Lung (tissue), 12 donors: ENCODE measurements around the gene ZGLP1. TPM values are rescaled to one million over a fixed set of nuclear protein-coding genes. Genes with fewer than 3 reads are reported as not detected.

ENCODE experiments used
- ATAC-seq: fragments of 200-7000 bp; cut with Tn5 transposase; one replicate; pipeline ENCODE4 v1.9.1; 2020; ENCODE audit warnings: moderate number of reproducible peaks; ENCODE audit not compliant: insufficient read depth, low FRiP score
- DNase-seq, 3 donors: peaks; one replicate each; pipeline ENCODE4 v3.0.0-alpha.2; 2013 to 2017
- H3K27ac ChIP-seq, 2 donors: one replicate each; pipeline ENCODE4 v1.5.1; 2013; ENCODE audit warnings: mild to moderate bottlenecking in 2 of 2, moderate library complexity in 2 of 2, control low read depth in 1 of 2, inconsistent platforms in 1 of 2, low read depth in 1 of 2, low read length in 1 of 2
- H3K27me3 ChIP-seq, 3 donors: one replicate each; pipeline ENCODE4 v1.5.1; 2013; ENCODE audit warnings: low read length in 2 of 3; ENCODE audit not compliant: control insufficient read depth in 3 of 3, insufficient read depth in 3 of 3
- H3K36me3 ChIP-seq, 4 donors: one replicate each; pipeline ENCODE4 v1.5.1; 2013; ENCODE audit warnings: low read length in 4 of 4, mild to moderate bottlenecking in 1 of 4, moderate library complexity in 1 of 4; ENCODE audit not compliant: control insufficient read depth in 4 of 4, insufficient read depth in 4 of 4
- H3K4me1 ChIP-seq, 5 donors: one replicate each; pipeline ENCODE4 v1.5.1; 2013; ENCODE audit warnings: low read length in 5 of 5, mild to moderate bottlenecking in 2 of 5, moderate library complexity in 1 of 5; ENCODE audit not compliant: control insufficient read depth in 5 of 5, insufficient read depth in 5 of 5
- H3K4me3 ChIP-seq: one replicate; pipeline ENCODE4 v1.5.1; 2013; ENCODE audit warnings: mild to moderate bottlenecking, control low read depth, moderate library complexity
- H3K9ac ChIP-seq, 2 donors: one replicate each; pipeline ENCODE4 v1.5.1; 2013; ENCODE audit warnings: low read length in 2 of 2, control low read depth in 1 of 2; ENCODE audit not compliant: insufficient read depth in 1 of 2
- H3K9me3 ChIP-seq, 4 donors: one replicate each; pipeline ENCODE4 v1.5.1; 2013; ENCODE audit warnings: low read length in 3 of 4, mild to moderate bottlenecking in 1 of 4, moderate library complexity in 1 of 4; ENCODE audit not compliant: control insufficient read depth in 4 of 4, insufficient read depth in 3 of 4
- CTCF ChIP-seq: IDR thresholded peaks from 2 replicates; pipeline ENCODE4 v1.5.1; 2012; ENCODE audit warnings: mild to moderate bottlenecking; ENCODE audit errors: control extremely low read depth, extremely low read depth
- WGBS, 2 donors: extraction: QIAGEN DNeasy Blood & Tissue Kit; methylation state at CpG; one replicate each; pipeline ENCODE4 v1.1.7; 2013; 5-methylcytosine and 5-hydroxymethylcytosine counted together
- polyA plus RNA-seq, 2 donors: library from polyadenylated mRNA; stranded (reverse); fragments of 200-250 nt; gene quantifications; one replicate each; pipeline ENCODE4 v1.2.1, GENCODE V29; 2013
- total RNA-seq, 2 donors: library from RNA; depleted of rRNA in 1 of 2; stranded (reverse); fragments of >200 nt in 1 of 2; gene quantifications; one replicate each; pipeline ENCODE4 v1.2.1, GENCODE V29; 2014 to 2021
- donor health status: control.
- donor health status: control.
- donor health status: Bipolar disorder and iron deficiency.
- donor health status: healthy.
- donor health status: DM: yes; HTN: yes; CAD: no.

The ZGLP1 gene
- total and polyA plus RNA-seq, 4 donors = 3.0 to 6.7 (median 4.4) TPM

DNA sequence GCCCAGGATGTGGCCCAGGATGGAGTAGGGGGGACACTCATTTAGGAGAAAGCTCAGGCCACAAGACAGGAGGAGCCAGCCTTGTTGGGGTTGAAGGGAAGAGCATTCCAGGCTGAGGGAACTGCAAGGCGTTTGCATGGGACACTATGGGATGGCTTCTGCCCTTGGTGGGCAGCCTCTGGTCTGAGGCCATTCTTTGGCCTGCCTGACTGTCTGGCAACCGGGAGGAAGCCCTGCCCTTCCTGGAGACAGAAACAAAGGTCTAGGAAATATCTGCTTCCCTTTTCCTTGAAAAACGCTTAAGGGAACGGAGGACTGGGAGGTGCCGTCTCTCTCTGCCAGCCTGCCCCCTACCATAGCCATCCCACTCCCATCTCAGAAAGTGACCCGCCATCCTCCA, 41.5 kb downstream of the ZGLP1 start:
- ATAC-seq (no peak), DNase-seq (no peak)
- H3K4me3 ChIP-seq = no peak overlapping the region
- H3K9me3 ChIP-seq = no peaks in the 10 kb centered on the region
- TF ChIP-seq CTCF = no peak
- 38 to 50% methylated on average over 6 of the region's 6 CpGs for WGBS, 2 donors
- no peaks in the 10 kb centered on the region for H3K36me3 ChIP-seq
- H3K4me1 ChIP-seq = peaks cover 0 to 16% (median 1%) of the 10 kb centered on the region in 5 donors
- peaks cover 0 to 8% (median 0%) of the 10 kb centered on the region in 3 donors for H3K27me3 ChIP-seq
- no peak overlapping the region for H3K9ac ChIP-seq
- H3K27ac ChIP-seq = peak overlapping the region; percentile 49 to 82

DNA sequence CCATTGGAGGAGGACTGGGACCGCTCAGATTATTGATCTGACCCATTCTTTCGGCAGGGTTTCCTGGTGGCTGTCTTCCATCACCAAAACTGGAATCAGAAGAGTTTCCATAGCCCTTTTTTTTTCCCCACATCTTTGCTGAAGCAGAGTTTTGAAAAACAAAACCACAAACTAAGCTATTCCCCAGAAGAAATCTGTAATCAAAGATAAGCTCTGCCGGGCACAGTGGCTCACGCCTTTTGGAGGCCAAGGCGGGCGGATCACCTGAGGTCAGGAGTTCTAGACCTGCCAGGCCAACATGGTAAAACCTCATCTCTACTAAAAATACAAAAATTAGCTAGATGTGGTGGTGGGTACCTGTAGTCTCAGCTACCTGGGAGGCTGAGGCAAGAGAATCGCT, 42.9 kb downstream of the ZGLP1 start:
- Histone ChIP-seq H3K27ac (peak overlapping the region in 1 of 2 donors; percentile 30), H3K4me1 (peaks cover 0 to 16% (median 0%) of the 10 kb centered on the region in 5 donors), H3K9ac (no peak overlapping the region), H3K4me3 (no peak overlapping the region), H3K9me3 (no peaks in the 10 kb centered on the region), H3K27me3 (peaks cover 0 to 8% (median 0%) of the 10 kb centered on the region in 3 donors), H3K36me3 (no peaks in the 10 kb centered on the region)
- ATAC-seq (no peak), DNase-seq (no peak)
- 82 to 83% methylated on average over 7 of the region's 7 CpGs for WGBS, 2 donors
- no peak for TF ChIP-seq CTCF

DNA sequence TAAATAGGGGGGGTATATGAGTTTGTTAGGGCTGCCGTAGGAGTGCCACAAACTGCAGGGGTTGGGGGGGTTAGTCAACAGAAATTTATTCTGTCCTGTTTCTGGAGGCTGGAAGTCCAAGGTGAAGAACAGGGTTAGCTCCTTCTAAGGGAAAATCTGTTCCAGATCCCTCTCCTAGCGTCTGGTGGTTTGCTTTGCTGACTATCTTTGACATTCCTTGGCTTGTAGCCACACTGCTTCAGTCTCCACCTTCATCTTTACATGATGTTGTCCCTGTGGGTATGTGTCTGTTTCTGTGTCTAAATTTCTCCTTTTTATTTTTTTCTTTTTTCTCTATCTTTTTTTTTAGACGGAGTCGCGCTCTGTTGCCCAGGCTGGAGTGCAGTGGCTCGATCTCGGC, 46.8 kb downstream of the ZGLP1 start:
- no peak overlapping the region for H3K4me3 ChIP-seq
- DNase-seq = no peak
- no peak for ATAC-seq
- no peak overlapping the region for H3K9ac ChIP-seq
- no peaks in the 10 kb centered on the region for H3K9me3 ChIP-seq
- H3K36me3 ChIP-seq = peaks cover 0 to 13% (median 4%) of the 10 kb centered on the region in 4 donors
- no peak overlapping the region for H3K27ac ChIP-seq
- no peak for TF ChIP-seq CTCF
- H3K4me1 ChIP-seq = peaks cover 0 to 3% (median 0%) of the 10 kb centered on the region in 5 donors
- 82 to 90% methylated on average over 7 of the region's 7 CpGs for WGBS, 2 donors
- no peaks in the 10 kb centered on the region for H3K27me3 ChIP-seq

DNA sequence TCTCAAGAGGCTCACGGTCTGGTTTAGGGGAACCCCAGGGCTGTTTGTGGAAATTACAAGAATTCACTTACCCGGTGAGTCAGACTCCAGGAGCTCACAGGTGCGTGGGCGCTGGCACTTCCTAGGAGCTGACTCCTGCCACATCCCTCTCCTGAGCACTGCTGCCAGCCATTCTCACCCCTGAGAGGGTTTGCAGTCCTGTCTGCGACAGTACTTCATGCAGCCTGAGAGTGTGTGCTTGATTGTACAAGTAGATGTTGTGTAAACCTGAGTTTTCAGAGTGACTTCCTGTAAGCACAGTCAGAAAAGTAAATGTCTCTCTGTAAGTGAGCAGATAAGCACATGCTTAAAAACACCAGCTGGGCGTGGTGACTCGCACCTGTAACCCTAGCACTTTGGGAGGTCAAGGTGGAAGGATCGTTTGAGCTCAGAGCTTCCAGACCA, 49.5 kb downstream of the ZGLP1 start:
- H3K27ac ChIP-seq = peak overlapping the region in 1 of 2 donors; percentile 40
- no peak overlapping the region for H3K4me3 ChIP-seq
- peaks cover 2 to 25% (median 11%) of the 10 kb centered on the region in 4 donors for H3K36me3 ChIP-seq
- no peak overlapping the region for H3K9ac ChIP-seq
- H3K27me3 ChIP-seq = no peaks in the 10 kb centered on the region
- peak in 2 of 3 donors; percentile 39 to 71 for DNase-seq
- 60 to 81% methylated on average over 8 of the region's 8 CpGs for WGBS, 2 donors
- peaks cover 0 to 3% (median 0%) of the 10 kb centered on the region in 5 donors for H3K4me1 ChIP-seq
- no peak for TF ChIP-seq CTCF
- ATAC-seq = peak; percentile 70
- H3K9me3 ChIP-seq = no peaks in the 10 kb centered on the region
